Heart right ventricle (tissue), 16 donors: ENCODE data around the gene C12orf43. TPM values are rescaled to one million over a fixed set of nuclear protein-coding genes. Genes with fewer than 3 reads are reported as not detected.

Experiments used
- ATAC-seq, 8 donors: fragments of 200-7000 bp; cut with Tn5 transposase; one replicate each; pipeline ENCODE4 v1.9.1; 2020; ENCODE audit warnings: mild to moderate bottlenecking in 8 of 8, moderate library complexity in 8 of 8, moderate number of reproducible peaks in 1 of 8
- DNase-seq, 2 donors: peaks; one replicate each; pipeline ENCODE4 v3.0.0-alpha.2; 2020
- H3K27ac ChIP-seq, 10 donors: fragments of 200-600 bp; sonication (generic) in 2 of 10; one replicate each; pipeline versions ENCODE4 v1.5.0 to v1.8.0; 2020 to 2022; ENCODE audit warnings: mild to moderate bottlenecking in 3 of 10
- H3K27me3 ChIP-seq, 7 donors: fragments of 200-600 bp; one replicate each; pipeline ENCODE4 v1.8.0; 2021 to 2022; ENCODE audit warnings: mild to moderate bottlenecking in 2 of 7
- H3K36me3 ChIP-seq, 9 donors: fragments of 200-600 bp; sonication (generic) in 1 of 9; one replicate each; pipeline versions ENCODE4 v1.5.0 to v1.8.0; 2020 to 2022; ENCODE audit warnings: mild to moderate bottlenecking in 2 of 9
- H3K4me1 ChIP-seq, 9 donors: fragments of 200-600 bp; sonication (generic) in 1 of 9; one replicate each; pipeline versions ENCODE4 v1.5.0 to v1.8.0; 2020 to 2022; ENCODE audit warnings: mild to moderate bottlenecking in 4 of 9
- H3K4me3 ChIP-seq, 10 donors: fragments of 200-600 bp; sonication (generic) in 2 of 10; one replicate each; pipeline versions ENCODE4 v1.5.0 to v1.8.0; 2020 to 2022; ENCODE audit warnings: mild to moderate bottlenecking in 7 of 10, moderate library complexity in 2 of 10
- H3K9me3 ChIP-seq, 11 donors: fragments of 200-600 bp in 10 of 11; sonication (generic) in 2 of 11; one replicate each; pipeline versions ENCODE4 v1.5.0 to v1.8.0; 2013 to 2022; ENCODE audit warnings: mild to moderate bottlenecking in 2 of 11, control low read depth in 1 of 11, moderate library complexity in 1 of 11
- WGBS, 2 donors: extraction: QIAGEN DNeasy Blood & Tissue Kit; methylation state at CpG; one replicate each; pipeline ENCODE4 v1.1.7; 2013; ENCODE audit warnings: inconsistent platforms in 1 of 2; 5-methylcytosine and 5-hydroxymethylcytosine counted together
- intact Hi-C, 10 donors: fragments of 100-400 bp; cut with DNase I; formaldehyde crosslinking; loops; one replicate each; pipeline versions ENCODE4 v1.11.1 to v1.14.2; 2022
- polyA plus RNA-seq, 2 donors: library from polyadenylated mRNA; stranded (reverse); fragments of 200-250 nt; gene quantifications; one replicate each; pipeline ENCODE4 v1.2.3, GENCODE V29; 2013
- total RNA-seq, 10 donors: library from RNA; stranded (reverse); fragmentation: NEBNext Ultra II Directional in 3 of 10; extraction: Animal tissue kit (Norgen Biotek cat#: 25700) in 3 of 10; gene quantifications; one replicate each; pipeline versions ENCODE4 v1.2.1 to v1.2.4, GENCODE V29; 2021 to 2023
- TF ChIP-seq, protein P1 (sequence below), 9 donors: fragments of 200-600 bp; sonication (generic) in 2 of 9; IDR thresholded peaks; one replicate each; pipeline versions ENCODE4 v1.5.0 to v1.8.0; 2021 to 2022; ENCODE audit warnings: antibody characterized with exemption in 9 of 9, mild to moderate bottlenecking in 5 of 9, moderate library complexity in 1 of 9
- donor health status: Arrhythmogenic right ventricular cardiomyopathy.
- donor health status: ischemic (EF 13 %, LVEDD 7.1; RV severe dilation, severe dysfunction).
- donor health status: healthy with polysubstance abuse.
- donor health status: DM: no; HTN: yes; CAD: no.
- donor health status: DM: no; HTN: no; CAD: no.
- donor health status: ischemic (EF 25% LVEDD 6.9; RV normal size, moderate dysfunction).
- donor health status: ischemic (EF 25% LVEDD 5.7; RV mildly dilated, moderate dysfunction).
- donor health status: healthy.
- donor health status: DM: yes; HTN: yes; CAD: no.
- donor health status: Ischemic cardiomyopathy.
- donor health status: ischemic (EF 35%, LVEDD 5.7; RV mildly dilated, moderate dysfunction).
- donor health status: nonischemic (EF 11% LVEDD 7.7; RV severe dilation, severe dysfunction).
- donor health status: DM: yes; HTN: yes; CAD: no.
- donor health status: PGD.
- donor health status: ischemic (EF 29% LVEDD 5.4; RV normal size, mild dysfunction).
- donor health status: nonischemic (EF 23%, LVEDD 6.1; RV moderate dilation, normal function).

C12orf43 gene
- total and polyA plus RNA-seq, 12 donors, result 5.7 to 11.4 (median 8.5) TPM

- TF ChIP-seq, protein P1, sequence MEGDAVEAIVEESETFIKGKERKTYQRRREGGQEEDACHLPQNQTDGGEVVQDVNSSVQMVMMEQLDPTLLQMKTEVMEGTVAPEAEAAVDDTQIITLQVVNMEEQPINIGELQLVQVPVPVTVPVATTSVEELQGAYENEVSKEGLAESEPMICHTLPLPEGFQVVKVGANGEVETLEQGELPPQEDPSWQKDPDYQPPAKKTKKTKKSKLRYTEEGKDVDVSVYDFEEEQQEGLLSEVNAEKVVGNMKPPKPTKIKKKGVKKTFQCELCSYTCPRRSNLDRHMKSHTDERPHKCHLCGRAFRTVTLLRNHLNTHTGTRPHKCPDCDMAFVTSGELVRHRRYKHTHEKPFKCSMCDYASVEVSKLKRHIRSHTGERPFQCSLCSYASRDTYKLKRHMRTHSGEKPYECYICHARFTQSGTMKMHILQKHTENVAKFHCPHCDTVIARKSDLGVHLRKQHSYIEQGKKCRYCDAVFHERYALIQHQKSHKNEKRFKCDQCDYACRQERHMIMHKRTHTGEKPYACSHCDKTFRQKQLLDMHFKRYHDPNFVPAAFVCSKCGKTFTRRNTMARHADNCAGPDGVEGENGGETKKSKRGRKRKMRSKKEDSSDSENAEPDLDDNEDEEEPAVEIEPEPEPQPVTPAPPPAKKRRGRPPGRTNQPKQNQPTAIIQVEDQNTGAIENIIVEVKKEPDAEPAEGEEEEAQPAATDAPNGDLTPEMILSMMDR (IDR thresholded peaks at IDR 0.05), result no peak
- Histone ChIP-seq H3K27me3 (peaks cover 0 to 3% (median 0%) of the 10 kb centered on the region in 7 donors), H3K36me3 (no peaks in the 10 kb centered on the region), H3K9me3 (no peaks in the 10 kb centered on the region), H3K4me3 (no peak overlapping the region), H3K27ac (no peak overlapping the region), H3K4me1 (peaks cover 0 to 19% (median 9%) of the 10 kb centered on the region in 9 donors)
- DNase-seq (no peak), ATAC-seq (no peak)
- intact Hi-C loops, result loop anchor here in 7 of 10 donors (5.0 kb wide), 3 partner anchors 35 to 50 kb away; no protein-coding TSS in a partner anchor
- 86 to 90% methylated on average over 11 of the region's 11 CpGs for WGBS, 2 donors
Measured at GRCh38 chr12:121062391-121063045, 46.2 kb upstream of the C12orf43 start.

DNA sequence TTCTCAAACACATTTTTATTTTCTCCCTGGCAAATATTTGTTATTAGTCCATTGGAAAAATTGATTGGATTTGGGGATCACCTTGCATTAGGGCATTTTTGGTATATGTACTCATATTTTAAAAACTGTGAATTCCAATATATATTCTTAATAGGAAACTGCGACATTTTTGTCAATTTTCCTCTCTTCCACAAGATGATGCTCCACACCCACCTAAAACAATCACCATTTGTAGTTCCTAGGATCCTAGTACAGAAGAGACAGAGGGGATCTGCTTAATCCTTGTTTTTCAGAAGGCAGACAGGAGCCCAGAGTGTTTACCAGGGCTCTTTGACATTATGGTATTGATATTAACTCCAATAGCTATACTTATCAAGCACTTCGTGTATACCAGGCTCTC is 45.5 kb upstream of the C12orf43 start:
- no peaks in the 10 kb centered on the region for H3K9me3 ChIP-seq
- H3K27me3 ChIP-seq, result peaks cover 0 to 3% (median 0%) of the 10 kb centered on the region in 7 donors
- no peaks in the 10 kb centered on the region for H3K36me3 ChIP-seq
- H3K4me1 ChIP-seq, result peaks cover 0 to 19% (median 9%) of the 10 kb centered on the region in 9 donors
- DNase-seq (no peak), ATAC-seq (no peak)
- no peak overlapping the region for H3K27ac ChIP-seq
- H3K4me3 ChIP-seq, result no peak overlapping the region
- TF ChIP-seq, protein P1 (IDR thresholded peaks at IDR 0.05), result peak in 6 of 9 donors; percentile 26 to 51 (median 40)
- intact Hi-C loops, result loop anchor here in 7 of 10 donors (5.0 kb wide), 3 partner anchors 35 to 50 kb away; no protein-coding TSS in a partner anchor
- WGBS, 2 donors, result 33 to 47% methylated on average over 2 of the region's 2 CpGs

- Histone ChIP-seq H3K27ac (peak overlapping the region; percentile 25 to 93 (median 74)), H3K4me1 (peaks cover 0 to 19% (median 9%) of the 10 kb centered on the region in 9 donors), H3K4me3 (peak overlapping the region in 9 of 10 donors; percentile 10 to 55 (median 41)), H3K27me3 (no peaks in the 10 kb centered on the region), H3K36me3 (no peaks in the 10 kb centered on the region), H3K9me3 (no peaks in the 10 kb centered on the region)
- ATAC-seq (peak; percentile 59 to 97 (median 92)), DNase-seq (peak; percentile 20 to 59)
- intact Hi-C loops, result loop anchor here in 8 of 10 donors (1.0 to 5.0 kb wide), 4 partner anchors 36 to 52 kb away; no protein-coding TSS in a partner anchor
- WGBS, 2 donors, result 42 to 49% methylated on average over 16 of the region's 16 CpGs
- TF ChIP-seq, protein P1 (IDR thresholded peaks at IDR 0.05), result peak; percentile 18 to 57 (median 49)
Measured at GRCh38 chr12:121060149-121061001, 44.1 kb upstream of the C12orf43 start.
